Measurements from ENCODE around the gene BAG5. TPM values are rescaled to one million over a fixed set of nuclear protein-coding genes. Genes with fewer than 3 reads are reported as not detected.
"Not testable (repeated sequence)": the region's sequence is repeated elsewhere in the genome, so short reads cannot be mapped to it uniquely, and the experiment has no call there.

Gene BAG5
- total RNA-seq = 33.8 and 34.1 TPM in 2 replicates

- Mint-ChIP-seq H3K36me3 (ENCODE audit: low read depth) (peaks cover 24% of the 10 kb centered on the region), H3K4me3 (peak within 1 kb of the TSS; percentile 96), H3K9me3 (no peaks in the 10 kb centered on the region), H3K4me1 (ENCODE audit: low read depth) (peaks cover 29% of the 10 kb centered on the region), H3K27ac (peak within 1 kb of the TSS; percentile 94), H3K27me3 (ENCODE audit: insufficient read depth) (no peaks in the 10 kb centered on the region)
- DNase-seq (ENCODE audit: low spot score) = peak; percentile 83
- intact Hi-C loops (cut with micrococcal nuclease) = loop anchor here (1.0 to 5.0 kb wide), 8 partner anchors 10 to 1424 kb away; partner anchors contain the start of genes EIF5, KLC1, TRMT61A and WDR20
Observed at GRCh38 chr14:103562429-103563225, at the start of gene BAG5, which contains the start of gene COA8. BAG5 (minus strand) TSS chr14:103562657; CDS start chr14:103561164, 1,493 bp downstream. COA8 (plus strand) TSS chr14:103562960; CDS start chr14:103563002, 42 bp downstream.

- peaks cover 13% of the 10 kb centered on the region for H3K9me3 Mint-ChIP-seq
- H3K4me1 Mint-ChIP-seq (ENCODE audit: low read depth) = peaks cover 17% of the 10 kb centered on the region
- intact Hi-C loops (cut with micrococcal nuclease) = no loop called here
- no peak for DNase-seq (ENCODE audit: low spot score)
- H3K4me3 Mint-ChIP-seq = no peak overlapping the region
- H3K36me3 Mint-ChIP-seq (ENCODE audit: low read depth) = peaks cover 2% of the 10 kb centered on the region
- no peak overlapping the region for H3K27ac Mint-ChIP-seq
- H3K27me3 Mint-ChIP-seq (ENCODE audit: insufficient read depth) = peaks cover 17% of the 10 kb centered on the region
Observed at GRCh38 chr14:103611215-103611614, 48.8 kb upstream of the BAG5 start.

- DNase-seq (ENCODE audit: low spot score); H3K4me3 Mint-ChIP-seq; intact Hi-C loops (cut with micrococcal nuclease); H3K27ac Mint-ChIP-seq; H3K36me3 Mint-ChIP-seq (ENCODE audit: low read depth): not testable (repeated sequence)
- Mint-ChIP-seq H3K4me1 (ENCODE audit: low read depth) (peaks cover 21% of the 10 kb centered on the region), H3K27me3 (ENCODE audit: insufficient read depth) (peaks cover 17% of the 10 kb centered on the region), H3K9me3 (peaks cover 13% of the 10 kb centered on the region)
Observed at GRCh38 chr14:103609081-103609480, 46.6 kb upstream of the BAG5 start.

GRCh38 chr14:103607822-103608221, 45.4 kb upstream of the BAG5 start:
- H3K27ac Mint-ChIP-seq = no peak overlapping the region
- DNase-seq (ENCODE audit: low spot score) = no peak
- intact Hi-C loops (cut with micrococcal nuclease) = no loop called here
- H3K27me3 Mint-ChIP-seq (ENCODE audit: insufficient read depth) = peaks cover 17% of the 10 kb centered on the region
- peaks cover 13% of the 10 kb centered on the region for H3K9me3 Mint-ChIP-seq
- H3K36me3 Mint-ChIP-seq (ENCODE audit: low read depth) = peaks cover 2% of the 10 kb centered on the region
- peaks cover 21% of the 10 kb centered on the region for H3K4me1 Mint-ChIP-seq (ENCODE audit: low read depth)
- peak overlapping the region; percentile 79 for H3K4me3 Mint-ChIP-seq

- DNase-seq (ENCODE audit: low spot score) = peak; percentile 57
- peaks cover 17% of the 10 kb centered on the region for H3K27me3 Mint-ChIP-seq (ENCODE audit: insufficient read depth)
- intact Hi-C loops (cut with micrococcal nuclease) = no loop called here
- H3K4me1 Mint-ChIP-seq (ENCODE audit: low read depth) = peaks cover 21% of the 10 kb centered on the region
- peak overlapping the region; percentile 79 for H3K4me3 Mint-ChIP-seq
- peaks cover 2% of the 10 kb centered on the region for H3K36me3 Mint-ChIP-seq (ENCODE audit: low read depth)
- peaks cover 13% of the 10 kb centered on the region for H3K9me3 Mint-ChIP-seq
- H3K27ac Mint-ChIP-seq = peak overlapping the region; percentile 77
Observed at GRCh38 chr14:103606963-103607668, 44.7 kb upstream of the BAG5 start.

- Mint-ChIP-seq H3K4me3 (no peak overlapping the region), H3K27ac (no peak overlapping the region), H3K27me3 (ENCODE audit: insufficient read depth) (peaks cover 17% of the 10 kb centered on the region), H3K9me3 (no peaks in the 10 kb centered on the region), H3K36me3 (ENCODE audit: low read depth) (no peaks in the 10 kb centered on the region), H3K4me1 (ENCODE audit: low read depth) (peaks cover 21% of the 10 kb centered on the region)
- intact Hi-C loops (cut with micrococcal nuclease) = no loop called here
- DNase-seq (ENCODE audit: low spot score) = no peak
Observed at GRCh38 chr14:103604620-103605019, 42.2 kb upstream of the BAG5 start.

GRCh38 chr14:103600503-103600902, 38.0 kb upstream of the BAG5 start:
- Mint-ChIP-seq H3K4me3 (no peak overlapping the region), H3K36me3 (ENCODE audit: low read depth) (no peaks in the 10 kb centered on the region), H3K4me1 (ENCODE audit: low read depth) (peaks cover 4% of the 10 kb centered on the region), H3K27me3 (ENCODE audit: insufficient read depth) (no peaks in the 10 kb centered on the region), H3K9me3 (no peaks in the 10 kb centered on the region), H3K27ac (no peak overlapping the region)
- intact Hi-C loops (cut with micrococcal nuclease) = no loop called here
- no peak for DNase-seq (ENCODE audit: low spot score)

- Mint-ChIP-seq H3K4me3 (no peak overlapping the region), H3K27me3 (ENCODE audit: insufficient read depth) (no peaks in the 10 kb centered on the region), H3K36me3 (ENCODE audit: low read depth) (no peaks in the 10 kb centered on the region), H3K27ac (no peak overlapping the region), H3K9me3 (no peaks in the 10 kb centered on the region), H3K4me1 (ENCODE audit: low read depth) (no peaks in the 10 kb centered on the region)
- DNase-seq (ENCODE audit: low spot score) = no peak
- intact Hi-C loops (cut with micrococcal nuclease) = no loop called here
Observed at GRCh38 chr14:103597623-103598377, 35.3 kb upstream of the BAG5 start.

GRCh38 chr14:103594265-103594664, 31.8 kb upstream of the BAG5 start:
- no peak overlapping the region for H3K4me3 Mint-ChIP-seq
- no peaks in the 10 kb centered on the region for H3K9me3 Mint-ChIP-seq
- no peak overlapping the region for H3K27ac Mint-ChIP-seq

GRCh38 chr14:103593577-103593976, 31.1 kb upstream of the BAG5 start:
- no peaks in the 10 kb centered on the region for H3K4me1 Mint-ChIP-seq (ENCODE audit: low read depth)
- no peak for DNase-seq (ENCODE audit: low spot score)
- no peak overlapping the region for H3K4me3 Mint-ChIP-seq
- H3K36me3 Mint-ChIP-seq (ENCODE audit: low read depth) = peaks cover 4% of the 10 kb centered on the region
- no peak overlapping the region for H3K27ac Mint-ChIP-seq
- no peaks in the 10 kb centered on the region for H3K9me3 Mint-ChIP-seq
- intact Hi-C loops (cut with micrococcal nuclease) = no loop called here
- no peaks in the 10 kb centered on the region for H3K27me3 Mint-ChIP-seq (ENCODE audit: insufficient read depth)

More at GRCh38 chr14:103594265-103594664, 31.8 kb upstream of the BAG5 start:
- H3K36me3 Mint-ChIP-seq (ENCODE audit: low read depth) = no peaks in the 10 kb centered on the region
- no peaks in the 10 kb centered on the region for H3K4me1 Mint-ChIP-seq (ENCODE audit: low read depth)
- no peaks in the 10 kb centered on the region for H3K27me3 Mint-ChIP-seq (ENCODE audit: insufficient read depth)
- intact Hi-C loops (cut with micrococcal nuclease) = no loop called here
- no peak for DNase-seq (ENCODE audit: low spot score)

GRCh38 chr14:103584326-103584915, 22.0 kb upstream of the BAG5 start:
- H3K27me3 Mint-ChIP-seq (ENCODE audit: insufficient read depth) = no peaks in the 10 kb centered on the region
- DNase-seq (ENCODE audit: low spot score) = no peak
- peaks cover 9% of the 10 kb centered on the region for H3K36me3 Mint-ChIP-seq (ENCODE audit: low read depth)
- intact Hi-C loops (cut with micrococcal nuclease) = no loop called here
- H3K27ac Mint-ChIP-seq = no peak overlapping the region
- no peak overlapping the region for H3K4me3 Mint-ChIP-seq
- H3K4me1 Mint-ChIP-seq (ENCODE audit: low read depth) = no peaks in the 10 kb centered on the region
- H3K9me3 Mint-ChIP-seq = no peaks in the 10 kb centered on the region

- no peak for DNase-seq (ENCODE audit: low spot score)
- Mint-ChIP-seq H3K4me1 (ENCODE audit: low read depth) (no peaks in the 10 kb centered on the region), H3K36me3 (ENCODE audit: low read depth) (peaks cover 4% of the 10 kb centered on the region), H3K27ac (no peak overlapping the region), H3K9me3 (no peaks in the 10 kb centered on the region), H3K4me3 (no peak overlapping the region), H3K27me3 (ENCODE audit: insufficient read depth) (no peaks in the 10 kb centered on the region)
- intact Hi-C loops (cut with micrococcal nuclease) = no loop called here
Observed at GRCh38 chr14:103581954-103582703, 19.7 kb upstream of the BAG5 start.
